ENCODE results near the gene STN1.
"Not testable (repeated sequence)": the region's sequence is repeated elsewhere in the genome, so short reads cannot be mapped to it uniquely, and the experiment has no call there.

STN1 gene

GRCh38 chr10:103858360-103858759 is 59.6 kb downstream of the STN1 start:
- DNase-seq: no peak

GRCh38 chr10:103856797-103857170 is 61.2 kb downstream of the STN1 start:
- DNase-seq: no peak

GRCh38 chr10:103855852-103856796 is 61.9 kb downstream of the STN1 start:
- no peak for DNase-seq

- DNase-seq: no peak
Measured at GRCh38 chr10:103855424-103855823, 62.6 kb downstream of the STN1 start, which contains the start of gene SH3PXD2A. Gene SH3PXD2A (minus strand): TSS chr10:103855576. CDS start chr10:103855266, 310 bp downstream.

GRCh38 chr10:103854686-103855391 is 63.1 kb downstream of the STN1 start:
- DNase-seq: no peak

GRCh38 chr10:103854265-103854685 is 63.7 kb downstream of the STN1 start:
- DNase-seq: no peak

- no peak for DNase-seq
Measured at GRCh38 chr10:103853428-103854264, 64.3 kb downstream of the STN1 start.

- no peak for DNase-seq
Measured at GRCh38 chr10:103852856-103853255, 65.1 kb downstream of the STN1 start.

GRCh38 chr10:103852189-103852711 is 65.7 kb downstream of the STN1 start:
- no peak for DNase-seq

GRCh38 chr10:103851261-103851660 is 66.7 kb downstream of the STN1 start:
- DNase-seq: no peak

GRCh38 chr10:103850572-103850895 is 67.5 kb downstream of the STN1 start:
- no peak for DNase-seq

- DNase-seq: no peak
Measured at GRCh38 chr10:103849880-103850571, 68.0 kb downstream of the STN1 start.

- no peak for DNase-seq
Measured at GRCh38 chr10:103849212-103849877, 68.6 kb downstream of the STN1 start.

- DNase-seq: no peak
Measured at GRCh38 chr10:103847909-103848468, 70.0 kb downstream of the STN1 start.

GRCh38 chr10:103847346-103847745 is 70.6 kb downstream of the STN1 start:
- no peak for DNase-seq

- no peak for DNase-seq
Measured at GRCh38 chr10:103845972-103846371, 72.0 kb downstream of the STN1 start.

- not testable (repeated sequence) for DNase-seq
Measured at GRCh38 chr10:103845346-103845745, 72.6 kb downstream of the STN1 start.

GRCh38 chr10:103843854-103844570 is 74.0 kb downstream of the STN1 start:
- DNase-seq: no peak

GRCh38 chr10:103843045-103843444 is 74.9 kb downstream of the STN1 start:
- no peak for DNase-seq

GRCh38 chr10:103842605-103843004 is 75.4 kb downstream of the STN1 start:
- no peak for DNase-seq

GRCh38 chr10:103841519-103841918 is 76.5 kb downstream of the STN1 start:
- no peak for DNase-seq
